ENCODE results near the gene CD69. TPM values are rescaled to one million over a fixed set of nuclear protein-coding genes. Genes with fewer than 3 reads are reported as not detected.
"Not testable (repeated sequence)": the region's sequence is repeated elsewhere in the genome, so short reads cannot be mapped to it uniquely, and the experiment has no call there.

Gene CD69
- polyA plus RNA-seq, 1 donor from 2014 or later = 0.72 TPM

DNA sequence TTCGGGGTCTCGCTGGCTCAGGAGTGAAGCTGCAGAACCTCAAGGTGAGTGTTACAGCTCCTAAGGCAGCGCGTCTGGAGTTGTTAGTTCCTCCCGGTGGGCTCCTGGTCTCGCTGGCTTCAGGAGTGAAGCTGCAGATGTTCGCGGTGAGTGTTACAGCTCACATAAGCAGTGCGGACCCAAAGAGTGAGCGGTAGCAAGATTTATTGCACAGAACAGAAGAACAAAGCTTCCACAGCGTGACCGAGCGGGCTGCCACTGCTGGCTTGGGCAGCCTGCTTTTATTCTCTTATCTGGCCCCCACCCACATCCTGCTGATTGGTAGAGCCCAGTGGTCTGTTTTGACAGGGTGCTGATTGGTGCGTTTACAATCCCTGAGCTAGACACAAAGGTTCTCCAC, 21.8 kb downstream of the CD69 start:
- H3F3A ChIP-seq (ENCODE audit: insufficient read depth, low read length, poor library complexity, severe bottlenecking); H3K4me2 ChIP-seq (ENCODE audit: low read length); H3K9me2 ChIP-seq (ENCODE audit: insufficient read depth, low read length); H3K27ac ChIP-seq (ENCODE audit: low read length); H3K79me2 ChIP-seq (replicated peaks; ENCODE audit: insufficient read depth, low read length); H3K4me3 ChIP-seq (ENCODE audit: low read length); H3K27me3 ChIP-seq (ENCODE audit: insufficient read depth, low read depth, low read length); H3K36me3 ChIP-seq (ENCODE audit: insufficient read depth, low read length); H3K9me3 ChIP-seq (ENCODE audit: low read length); H4K20me1 ChIP-seq (ENCODE audit: insufficient read depth); H3K9ac ChIP-seq (ENCODE audit: low read length); H2AFZ ChIP-seq (ENCODE audit: low read depth, low read length): not testable (repeated sequence)

- Histone ChIP-seq H3F3A (ENCODE audit: insufficient read depth, low read length, poor library complexity, severe bottlenecking) (no peaks in the 10 kb centered on the region), H3K36me3 (ENCODE audit: insufficient read depth, low read length) (no peaks in the 10 kb centered on the region), H3K9ac (ENCODE audit: low read length) (no peak overlapping the region), H3K4me2 (ENCODE audit: low read length) (no peak overlapping the region), H3K4me3 (ENCODE audit: low read length) (no peak overlapping the region), H3K27ac (ENCODE audit: low read length) (no peak overlapping the region), H3K9me2 (ENCODE audit: insufficient read depth, low read length) (no peaks in the 10 kb centered on the region), H3K9me3 (ENCODE audit: low read length) (no peaks in the 10 kb centered on the region), H3K79me2 (replicated peaks; ENCODE audit: insufficient read depth, low read length) (no peaks in the 10 kb centered on the region), H2AFZ (ENCODE audit: low read depth, low read length) (no peak overlapping the region), H3K27me3 (ENCODE audit: insufficient read depth, low read depth, low read length) (no peaks in the 10 kb centered on the region), H4K20me1 (ENCODE audit: insufficient read depth) (no peaks in the 10 kb centered on the region)
- TF ChIP-seq POLR2AphosphoS5 (IDR thresholded peaks at IDR 0.05) (no peak), MXI1 (conservative IDR thresholded peaks at IDR 0.05; ENCODE audit: poor library complexity, severe bottlenecking) (no peak), EP300 (conservative IDR thresholded peaks at IDR 0.05; ENCODE audit: poor library complexity, severe bottlenecking) (no peak), EZH2 (IDR thresholded peaks at IDR 0.05; ENCODE audit: borderline replicate concordance, insufficient read depth, low read length, poor library complexity, severe bottlenecking) (no peak), TAF1 (IDR thresholded peaks at IDR 0.05; ENCODE audit: low read depth) (no peak), RAD21 (conservative IDR thresholded peaks at IDR 0.05) (no peak), SMC3 (conservative IDR thresholded peaks at IDR 0.05; ENCODE audit: poor library complexity) (no peak), CTCF (IDR thresholded peaks at IDR 0.05; ENCODE audit: poor library complexity, severe bottlenecking) (no peak)
- TF ChIP-seq, protein P1, sequence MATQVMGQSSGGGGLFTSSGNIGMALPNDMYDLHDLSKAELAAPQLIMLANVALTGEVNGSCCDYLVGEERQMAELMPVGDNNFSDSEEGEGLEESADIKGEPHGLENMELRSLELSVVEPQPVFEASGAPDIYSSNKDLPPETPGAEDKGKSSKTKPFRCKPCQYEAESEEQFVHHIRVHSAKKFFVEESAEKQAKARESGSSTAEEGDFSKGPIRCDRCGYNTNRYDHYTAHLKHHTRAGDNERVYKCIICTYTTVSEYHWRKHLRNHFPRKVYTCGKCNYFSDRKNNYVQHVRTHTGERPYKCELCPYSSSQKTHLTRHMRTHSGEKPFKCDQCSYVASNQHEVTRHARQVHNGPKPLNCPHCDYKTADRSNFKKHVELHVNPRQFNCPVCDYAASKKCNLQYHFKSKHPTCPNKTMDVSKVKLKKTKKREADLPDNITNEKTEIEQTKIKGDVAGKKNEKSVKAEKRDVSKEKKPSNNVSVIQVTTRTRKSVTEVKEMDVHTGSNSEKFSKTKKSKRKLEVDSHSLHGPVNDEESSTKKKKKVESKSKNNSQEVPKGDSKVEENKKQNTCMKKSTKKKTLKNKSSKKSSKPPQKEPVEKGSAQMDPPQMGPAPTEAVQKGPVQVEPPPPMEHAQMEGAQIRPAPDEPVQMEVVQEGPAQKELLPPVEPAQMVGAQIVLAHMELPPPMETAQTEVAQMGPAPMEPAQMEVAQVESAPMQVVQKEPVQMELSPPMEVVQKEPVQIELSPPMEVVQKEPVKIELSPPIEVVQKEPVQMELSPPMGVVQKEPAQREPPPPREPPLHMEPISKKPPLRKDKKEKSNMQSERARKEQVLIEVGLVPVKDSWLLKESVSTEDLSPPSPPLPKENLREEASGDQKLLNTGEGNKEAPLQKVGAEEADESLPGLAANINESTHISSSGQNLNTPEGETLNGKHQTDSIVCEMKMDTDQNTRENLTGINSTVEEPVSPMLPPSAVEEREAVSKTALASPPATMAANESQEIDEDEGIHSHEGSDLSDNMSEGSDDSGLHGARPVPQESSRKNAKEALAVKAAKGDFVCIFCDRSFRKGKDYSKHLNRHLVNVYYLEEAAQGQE (IDR thresholded peaks at IDR 0.05; ENCODE audit: borderline replicate concordance) = no peak
Measured at GRCh38 chr12:9736936-9737705, 23.6 kb downstream of the CD69 start.

All from neural cell (in vitro differentiated cells).